Activated CD8-positive, alpha-beta memory T cell treated with anti-CD3 and anti-CD28 coated beads, Interleukin-2, amount 50 U/mL, for 1 hour (primary cell): ENCODE results near the gene ASB1.
"Not testable (repeated sequence)": the region's sequence is repeated elsewhere in the genome, so short reads cannot be mapped to it uniquely, and the experiment has no call there.

Experiments used
- DNase-seq: peaks from one replicate; pipeline ENCODE4 v3.0.0-alpha.2; 2020; ENCODE audit errors: extremely low read depth

ASB1 gene

GRCh38 chr2:238404406-238405216 lies 22.1 kb upstream of the ASB1 start:
- DNase-seq: no peak

- DNase-seq: not testable (repeated sequence)
Measured at GRCh38 chr2:238405217-238405555, 21.5 kb upstream of the ASB1 start.

- DNase-seq: no peak
Measured at GRCh38 chr2:238406221-238406997, 20.3 kb upstream of the ASB1 start.

GRCh38 chr2:238406998-238407285 lies 19.8 kb upstream of the ASB1 start:
- DNase-seq: no peak

- no peak for DNase-seq
Measured at GRCh38 chr2:238407566-238407965, 19.2 kb upstream of the ASB1 start.

- DNase-seq: no peak
Measured at GRCh38 chr2:238408615-238409340, 17.9 kb upstream of the ASB1 start.

- no peak for DNase-seq
Measured at GRCh38 chr2:238409341-238410199, 17.2 kb upstream of the ASB1 start.

- DNase-seq: no peak
Measured at GRCh38 chr2:238412067-238412767, 14.5 kb upstream of the ASB1 start.

- no peak for DNase-seq
Measured at GRCh38 chr2:238413368-238413767, 13.4 kb upstream of the ASB1 start.

GRCh38 chr2:238415036-238415764 lies 11.5 kb upstream of the ASB1 start:
- DNase-seq: no peak

GRCh38 chr2:238415893-238416292 lies 10.8 kb upstream of the ASB1 start:
- no peak for DNase-seq

GRCh38 chr2:238418196-238418998 lies 8.3 kb upstream of the ASB1 start:
- no peak for DNase-seq

- no peak for DNase-seq
Measured at GRCh38 chr2:238418999-238419546, 7.7 kb upstream of the ASB1 start.

- DNase-seq: no peak
Measured at GRCh38 chr2:238420442-238420841, 6.3 kb upstream of the ASB1 start.

- DNase-seq: no peak
Measured at GRCh38 chr2:238420878-238421694, 5.6 kb upstream of the ASB1 start.

- DNase-seq: no peak
Measured at GRCh38 chr2:238421695-238422035, 5.1 kb upstream of the ASB1 start.

GRCh38 chr2:238422285-238422684 lies 4.4 kb upstream of the ASB1 start:
- no peak for DNase-seq

- no peak for DNase-seq
Measured at GRCh38 chr2:238422940-238423339, 3.8 kb upstream of the ASB1 start.
